ENCODE results near the gene TFEB.

Gene TFEB

GRCh38 chr6:41694815-41695526, 40.4 kb downstream of the TFEB start:
- TF ChIP-seq, protein P1, sequence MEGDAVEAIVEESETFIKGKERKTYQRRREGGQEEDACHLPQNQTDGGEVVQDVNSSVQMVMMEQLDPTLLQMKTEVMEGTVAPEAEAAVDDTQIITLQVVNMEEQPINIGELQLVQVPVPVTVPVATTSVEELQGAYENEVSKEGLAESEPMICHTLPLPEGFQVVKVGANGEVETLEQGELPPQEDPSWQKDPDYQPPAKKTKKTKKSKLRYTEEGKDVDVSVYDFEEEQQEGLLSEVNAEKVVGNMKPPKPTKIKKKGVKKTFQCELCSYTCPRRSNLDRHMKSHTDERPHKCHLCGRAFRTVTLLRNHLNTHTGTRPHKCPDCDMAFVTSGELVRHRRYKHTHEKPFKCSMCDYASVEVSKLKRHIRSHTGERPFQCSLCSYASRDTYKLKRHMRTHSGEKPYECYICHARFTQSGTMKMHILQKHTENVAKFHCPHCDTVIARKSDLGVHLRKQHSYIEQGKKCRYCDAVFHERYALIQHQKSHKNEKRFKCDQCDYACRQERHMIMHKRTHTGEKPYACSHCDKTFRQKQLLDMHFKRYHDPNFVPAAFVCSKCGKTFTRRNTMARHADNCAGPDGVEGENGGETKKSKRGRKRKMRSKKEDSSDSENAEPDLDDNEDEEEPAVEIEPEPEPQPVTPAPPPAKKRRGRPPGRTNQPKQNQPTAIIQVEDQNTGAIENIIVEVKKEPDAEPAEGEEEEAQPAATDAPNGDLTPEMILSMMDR (IDR thresholded peaks at IDR 0.05; ENCODE audit: unreplicated experiment in 3 of 3), result no peak
- Mint-ChIP-seq H3K27me3 (ENCODE audit: low read depth) (peaks cover 8% of the 10 kb centered on the region), H3K27ac (no peak overlapping the region), H3K4me1 (peaks cover 13% of the 10 kb centered on the region), H3K9me3 (no peaks in the 10 kb centered on the region), H3K4me3 (no peak overlapping the region), H3K36me3 (ENCODE audit: low read depth) (no peaks in the 10 kb centered on the region)

- Mint-ChIP-seq H3K9me3 (no peaks in the 10 kb centered on the region), H3K36me3 (ENCODE audit: low read depth) (no peaks in the 10 kb centered on the region), H3K4me3 (no peak overlapping the region), H3K27ac (no peak overlapping the region), H3K27me3 (ENCODE audit: low read depth) (peaks cover 8% of the 10 kb centered on the region), H3K4me1 (peaks cover 11% of the 10 kb centered on the region)
- TF ChIP-seq, protein P1 (IDR thresholded peaks at IDR 0.05; ENCODE audit: unreplicated experiment in 3 of 3), result no peak
These were observed 41.8 kb downstream of the TFEB start for GRCh38 chr6:41693281-41694240.

GRCh38 chr6:41692730-41693129, 42.7 kb downstream of the TFEB start:
- H3K36me3 Mint-ChIP-seq (ENCODE audit: low read depth), result no peaks in the 10 kb centered on the region
- H3K9me3 Mint-ChIP-seq, result no peaks in the 10 kb centered on the region
- no peak overlapping the region for H3K27ac Mint-ChIP-seq
- TF ChIP-seq, protein P1 (IDR thresholded peaks at IDR 0.05; ENCODE audit: unreplicated experiment in 3 of 3), result no peak
- H3K27me3 Mint-ChIP-seq (ENCODE audit: low read depth), result peaks cover 16% of the 10 kb centered on the region
- no peak overlapping the region for H3K4me3 Mint-ChIP-seq
- peaks cover 4% of the 10 kb centered on the region for H3K4me1 Mint-ChIP-seq

GRCh38 chr6:41692080-41692675, 43.2 kb downstream of the TFEB start:
- Mint-ChIP-seq H3K4me3 (no peak overlapping the region), H3K9me3 (no peaks in the 10 kb centered on the region), H3K27me3 (ENCODE audit: low read depth) (peaks cover 21% of the 10 kb centered on the region), H3K27ac (no peak overlapping the region), H3K36me3 (ENCODE audit: low read depth) (no peaks in the 10 kb centered on the region), H3K4me1 (no peaks in the 10 kb centered on the region)
- TF ChIP-seq, protein P1 (IDR thresholded peaks at IDR 0.05; ENCODE audit: unreplicated experiment in 3 of 3), result no peak

DNA sequence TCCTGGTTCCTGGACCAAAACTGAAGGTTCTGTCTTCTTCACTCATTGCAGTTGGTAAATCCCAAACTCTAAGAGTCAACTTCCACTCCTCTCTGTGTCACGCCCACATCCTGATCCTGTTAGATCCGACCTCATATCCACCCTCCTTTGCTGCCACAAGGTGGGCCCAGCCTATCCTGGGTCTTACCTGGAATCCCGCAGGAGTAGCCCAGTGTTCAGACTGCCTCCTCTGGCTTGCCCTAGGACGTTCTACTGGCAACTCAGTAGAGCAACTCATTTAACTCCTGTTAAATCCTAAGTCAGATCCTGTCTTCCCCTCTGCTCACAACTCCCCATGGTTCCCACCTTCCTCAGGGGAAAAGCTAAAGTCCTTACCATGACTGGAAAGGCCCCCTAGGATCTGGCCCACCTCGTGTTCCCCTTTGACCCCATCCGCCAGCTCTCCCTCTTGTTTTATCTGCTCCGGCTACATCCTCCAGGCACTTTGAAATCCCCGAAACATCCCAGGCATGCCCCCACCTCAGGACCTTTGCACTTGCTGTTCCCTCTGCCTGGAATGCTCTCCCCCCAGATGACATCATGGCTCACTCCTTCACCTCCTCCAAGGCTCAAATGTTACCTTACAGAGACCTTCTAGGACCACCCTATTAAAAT, 43.9 kb downstream of the TFEB start:
- Mint-ChIP-seq H3K4me3 (no peak overlapping the region), H3K9me3 (no peaks in the 10 kb centered on the region), H3K36me3 (ENCODE audit: low read depth) (no peaks in the 10 kb centered on the region), H3K27me3 (ENCODE audit: low read depth) (peaks cover 25% of the 10 kb centered on the region), H3K27ac (no peak overlapping the region), H3K4me1 (no peaks in the 10 kb centered on the region)
- TF ChIP-seq, protein P1 (IDR thresholded peaks at IDR 0.05; ENCODE audit: unreplicated experiment in 3 of 3), result no peak
